Daoy (cell line): ENCODE results near the gene TBCD. TPM values are rescaled to one million over a fixed set of nuclear protein-coding genes. Genes with fewer than 3 reads are reported as not detected.

Experiments used
- DNase-seq: peaks from one replicate; pipeline ENCODE4 v3.0.0-alpha.2; 2015; ENCODE audit warnings: low read depth
- total RNA-seq: library from RNA; depleted of rRNA; stranded (reverse); fragments of >200 nt; shearing (Covaris generic); gene quantifications from 2 replicates; pipeline ENCODE4 v1.2.3, GENCODE V29; 2014

Gene TBCD
- total RNA-seq, 1 experiment from 2014 or later, result 23.0 TPM

DNA sequence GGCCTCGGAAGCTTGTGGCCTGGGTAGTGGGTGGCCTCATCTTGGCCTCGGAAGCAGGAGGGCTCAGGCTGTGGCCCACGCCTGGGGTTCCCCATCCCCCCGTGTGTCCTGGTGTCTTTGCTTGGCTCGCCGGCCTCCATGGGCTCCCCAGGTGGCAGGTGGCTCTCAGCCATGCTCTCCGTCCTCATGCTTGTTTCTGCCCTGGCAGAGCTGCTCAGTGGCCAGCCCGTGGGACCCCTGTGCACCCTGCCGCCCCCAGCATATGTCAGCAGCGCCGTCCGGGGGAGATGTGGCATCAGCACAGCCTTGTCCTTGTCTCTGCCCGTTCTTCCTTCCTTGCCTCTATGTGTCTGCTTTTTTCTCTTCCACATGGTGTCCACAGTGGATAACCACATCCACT is 38.5 kb downstream of the TBCD start:
- no peak for DNase-seq

DNA sequence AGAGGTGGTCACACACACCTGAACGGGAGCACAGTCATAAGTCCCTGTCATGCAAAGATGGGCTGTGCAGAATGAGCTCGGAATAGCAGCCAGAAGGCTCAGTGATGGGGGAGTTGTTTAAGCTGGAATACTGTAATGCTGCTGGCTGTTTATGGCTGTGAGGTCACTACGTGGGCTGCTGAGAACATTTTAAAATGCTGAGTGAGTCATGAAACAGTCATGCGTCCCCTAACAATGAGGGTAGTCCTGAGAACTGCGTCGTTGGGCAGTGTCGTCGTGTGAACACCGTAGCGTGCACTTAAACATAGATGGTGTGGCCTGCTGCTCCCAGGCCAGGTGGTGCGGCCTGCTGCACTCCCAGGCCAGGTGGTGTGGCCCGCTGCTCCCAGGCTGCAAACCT is 39.7 kb downstream of the TBCD start:
- peak; percentile 83 for DNase-seq

DNA sequence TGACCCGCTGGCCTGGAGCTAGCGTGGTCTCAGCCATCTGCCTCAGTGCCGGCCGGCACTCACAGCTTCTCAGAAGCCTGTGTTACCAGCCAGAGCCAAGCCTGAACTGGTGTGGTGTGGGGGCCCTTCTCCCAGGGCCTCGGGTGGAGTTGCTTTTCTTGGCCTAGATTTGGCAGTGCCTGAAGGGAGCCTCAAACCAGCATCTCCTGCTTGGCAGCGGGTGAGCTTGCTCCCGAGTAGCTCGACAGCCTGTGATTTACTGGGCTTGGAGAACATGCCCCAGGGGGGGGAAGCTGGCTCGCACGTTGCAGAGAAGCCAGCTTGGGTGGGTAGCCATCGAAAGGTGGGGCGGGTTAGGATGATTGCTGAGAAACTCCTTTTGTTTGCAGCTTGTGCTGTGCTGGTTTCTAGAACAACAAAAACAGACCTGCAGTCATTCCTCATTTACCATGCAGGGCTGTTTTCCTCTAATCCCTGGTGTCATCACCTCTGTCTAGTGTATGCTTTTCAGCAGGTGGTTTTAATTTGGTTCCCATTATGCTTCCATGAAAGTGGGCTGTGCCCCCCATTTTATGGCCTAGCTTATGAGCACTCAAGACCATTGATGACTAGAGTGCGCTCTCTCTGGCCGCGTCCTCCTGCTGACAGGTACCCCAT is 42.2 kb downstream of the TBCD start:
- no peak for DNase-seq

DNA sequence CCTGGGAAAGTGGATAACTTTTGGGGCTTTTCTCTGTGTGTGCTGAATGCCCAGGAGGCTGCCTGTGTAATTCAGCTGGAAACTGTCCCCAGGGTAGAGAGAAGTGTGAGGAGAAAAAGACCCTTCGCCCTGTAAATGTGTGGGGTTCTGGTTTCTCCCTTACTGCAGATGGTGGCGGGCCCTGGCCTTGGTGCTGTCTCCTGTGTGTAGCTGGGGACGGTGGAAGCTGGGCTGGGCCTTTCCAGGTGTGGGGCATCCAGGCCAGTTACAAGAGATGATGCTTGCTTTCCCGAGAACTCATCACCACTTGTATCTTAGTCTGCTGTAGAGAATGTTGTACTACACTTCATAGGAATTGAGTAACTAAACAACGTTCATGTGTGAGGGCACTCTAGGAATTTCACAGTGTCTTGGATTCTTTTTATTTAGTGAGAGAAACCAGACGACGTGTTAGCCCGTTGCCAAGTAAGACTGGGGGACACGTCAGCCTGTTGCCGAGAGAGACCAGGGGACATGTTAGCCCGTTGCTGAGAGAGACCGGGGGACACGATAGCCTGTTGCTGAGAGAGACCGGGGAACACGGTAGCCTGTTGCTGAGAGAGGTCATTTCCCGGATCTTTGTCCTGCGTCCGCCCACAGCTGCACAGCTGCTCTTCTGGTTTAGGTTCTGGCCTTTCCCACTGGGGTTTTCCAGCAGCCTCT is 43.1 kb downstream of the TBCD start:
- DNase-seq, result no peak

DNA sequence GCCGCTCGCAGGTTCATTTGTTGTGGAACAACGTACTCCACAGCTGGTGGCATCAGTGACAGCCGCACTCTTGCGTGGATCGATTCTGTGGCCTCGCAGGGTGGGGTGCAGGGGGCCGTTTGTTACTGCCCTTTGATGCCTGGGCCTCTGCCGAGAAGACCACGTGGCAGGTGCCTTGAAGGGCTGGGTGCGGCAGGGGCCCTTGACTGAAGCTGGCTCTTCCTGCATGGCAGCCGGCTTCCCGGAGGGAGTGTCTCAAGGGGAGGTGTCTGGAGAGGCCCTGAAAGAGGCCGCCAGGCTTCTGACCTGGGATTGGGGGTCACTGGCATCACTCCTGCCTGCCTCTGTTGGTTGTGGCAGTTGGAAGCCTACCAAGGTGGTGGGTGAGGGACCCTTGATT is 43.8 kb downstream of the TBCD start:
- DNase-seq, result no peak

DNA sequence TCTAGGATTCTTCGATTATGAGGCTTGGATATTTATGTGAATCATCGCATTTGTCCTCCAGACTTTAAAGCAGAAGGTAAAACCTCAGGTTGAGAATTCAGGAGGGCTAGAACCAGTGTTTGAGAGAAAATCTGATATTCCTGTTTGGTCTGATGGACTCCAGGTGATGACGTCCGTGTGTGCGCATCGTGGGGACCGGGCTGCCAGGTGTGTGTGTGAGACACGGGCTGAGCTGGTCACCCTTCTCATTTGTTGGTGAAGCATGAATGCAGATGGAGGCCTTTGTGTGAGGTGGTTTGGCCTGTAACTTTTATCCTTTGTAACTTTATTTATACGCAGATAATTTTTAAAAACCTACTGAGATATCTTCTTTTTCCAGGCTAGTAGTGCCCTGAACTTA is 45.2 kb downstream of the TBCD start:
- DNase-seq, result no peak

DNA sequence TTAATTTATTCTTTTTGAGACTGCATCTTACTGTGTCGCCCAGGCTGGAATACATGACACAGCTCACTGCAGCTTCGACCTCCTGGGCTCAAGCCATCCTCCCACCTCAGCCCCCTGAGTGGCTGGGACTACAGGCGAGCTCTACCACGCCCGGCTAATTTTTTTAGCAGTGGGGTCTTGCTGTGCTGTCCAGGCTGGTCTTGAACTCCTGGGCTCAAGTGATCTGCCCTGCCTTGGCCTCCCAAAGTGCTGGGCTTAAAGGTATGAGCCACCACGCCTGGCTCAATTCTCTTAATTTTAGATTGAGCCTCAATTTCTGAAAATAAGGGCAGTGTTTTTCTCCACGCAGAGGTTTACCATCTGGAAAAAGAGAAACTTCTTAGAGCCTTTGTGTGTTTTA is 46.9 kb downstream of the TBCD start:
- DNase-seq, result no peak

DNA sequence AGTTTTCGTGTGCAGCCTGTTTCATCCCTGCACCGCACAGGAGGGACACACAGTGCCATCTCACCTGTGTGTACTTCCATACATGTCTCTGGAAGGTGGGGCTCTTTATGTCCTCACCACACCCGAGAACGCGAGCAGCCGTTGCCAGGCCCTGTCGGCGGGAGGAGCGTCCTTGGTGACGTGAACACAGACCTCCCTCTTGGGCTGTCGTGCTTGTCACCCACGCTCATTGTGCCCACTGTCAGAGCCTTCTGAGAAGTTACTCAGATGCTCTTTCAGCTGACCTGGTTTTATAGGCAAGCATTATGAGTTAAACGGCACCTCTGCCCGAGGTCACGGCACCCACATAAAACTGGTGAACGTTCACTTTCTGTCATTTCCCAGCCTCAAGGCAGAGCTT is 47.7 kb downstream of the TBCD start:
- no peak for DNase-seq

DNA sequence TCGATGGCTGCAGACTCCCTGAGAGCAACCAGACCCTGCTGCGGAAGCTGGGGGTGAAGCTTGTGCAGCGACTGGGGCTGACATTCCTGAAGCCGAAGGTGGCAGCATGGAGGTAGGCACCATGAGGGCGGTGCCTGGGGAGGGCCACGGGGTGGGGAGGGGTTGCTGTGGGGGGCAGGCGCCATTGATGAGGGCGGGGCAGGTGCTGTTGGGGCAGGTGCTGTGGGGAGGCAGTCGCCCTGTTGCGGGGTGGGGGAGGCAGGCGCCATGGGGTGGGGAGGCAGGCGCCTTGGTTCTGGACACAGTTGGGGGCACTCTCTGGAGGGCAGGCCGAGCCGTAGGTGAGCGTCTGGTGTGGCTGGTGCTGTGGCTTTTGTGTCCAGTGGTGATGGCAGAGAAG is 49.0 kb downstream of the TBCD start:
- DNase-seq, result no peak

DNA sequence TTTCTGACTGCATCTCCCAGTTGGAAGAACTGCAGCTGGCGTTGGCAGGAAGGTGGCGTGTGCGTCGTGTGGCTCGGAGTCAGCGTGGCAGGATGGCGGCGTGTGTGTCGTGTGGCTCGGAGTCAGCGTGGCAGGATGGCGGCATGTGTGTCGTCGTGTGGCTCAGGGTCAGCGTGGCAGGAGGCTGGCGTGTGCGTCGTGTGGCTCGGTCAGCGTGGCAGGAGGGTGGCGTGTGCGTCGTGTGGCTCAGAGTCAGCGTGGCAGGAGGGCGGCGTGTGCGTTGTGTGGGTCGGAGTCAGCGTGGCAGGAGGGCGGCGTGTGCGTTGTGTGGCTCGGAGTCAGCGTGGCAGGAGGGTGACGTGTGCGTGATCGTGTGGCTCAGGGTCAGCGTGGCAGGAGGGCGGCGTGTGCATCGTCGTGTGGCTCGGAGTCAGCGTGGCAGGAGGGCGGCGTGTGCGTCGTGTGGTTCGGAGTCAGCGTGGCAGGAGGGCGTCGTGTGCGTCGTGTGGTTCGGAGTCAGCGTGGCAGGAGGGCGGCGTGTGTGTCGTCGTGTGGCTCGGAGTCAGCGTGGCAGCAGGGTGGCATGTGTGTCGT is 49.6 kb downstream of the TBCD start:
- no peak for DNase-seq

DNA sequence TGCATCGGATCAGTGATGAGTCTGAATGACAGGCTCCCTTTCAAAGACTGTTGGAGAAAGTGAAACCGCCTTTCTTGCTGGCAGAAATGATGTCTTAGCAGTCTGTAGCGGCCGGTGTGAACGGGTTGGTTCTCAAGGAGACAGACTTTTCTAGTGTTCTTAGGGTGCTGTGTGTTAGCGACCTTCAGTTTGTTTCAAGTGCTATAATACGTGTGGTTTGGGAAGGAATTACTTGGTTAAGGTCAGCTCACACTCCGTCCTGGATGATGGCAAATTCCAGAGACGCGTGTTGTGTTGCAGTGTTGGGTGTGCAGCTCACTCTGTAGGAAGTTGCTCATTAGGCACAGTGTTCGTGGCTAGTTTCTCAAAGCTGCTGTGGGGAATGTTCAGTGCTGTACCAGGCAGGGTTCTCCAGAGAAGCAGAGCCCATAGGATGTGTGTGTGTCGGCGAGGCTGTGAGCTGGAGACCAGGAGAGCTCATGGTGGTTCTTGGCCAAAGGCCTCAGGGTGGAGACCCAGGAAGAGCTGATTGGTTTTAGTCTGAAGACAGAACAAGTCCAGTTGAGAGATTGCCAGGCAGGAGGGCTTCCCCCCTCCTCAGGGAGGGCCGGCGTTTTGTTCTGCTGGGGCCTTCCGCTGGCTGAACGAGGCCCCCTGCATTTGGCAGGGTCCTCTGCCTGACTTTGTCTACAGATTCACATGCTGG is 50.4 kb downstream of the TBCD start:
- DNase-seq, result peak; percentile 64

DNA sequence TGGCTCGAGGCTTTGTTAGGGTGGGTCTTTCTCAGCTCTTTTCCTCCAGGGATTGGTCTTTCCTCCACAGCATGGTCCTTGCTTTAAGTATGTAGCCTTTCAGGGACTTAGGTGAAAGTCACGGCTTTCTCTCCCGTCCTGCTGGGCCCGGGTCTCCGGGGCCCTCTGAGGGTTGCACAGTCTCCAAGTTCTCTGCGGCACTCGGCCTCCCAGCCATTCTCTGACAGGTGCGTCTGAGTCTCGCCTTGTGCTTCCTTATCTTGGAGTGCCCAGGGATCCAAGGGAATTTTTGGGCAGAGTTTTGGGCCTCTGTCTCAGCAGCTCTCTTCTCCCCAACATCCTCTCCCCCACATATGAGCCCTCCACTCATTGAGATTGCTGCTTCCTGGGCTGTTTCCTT is 51.3 kb downstream of the TBCD start:
- no peak for DNase-seq

DNA sequence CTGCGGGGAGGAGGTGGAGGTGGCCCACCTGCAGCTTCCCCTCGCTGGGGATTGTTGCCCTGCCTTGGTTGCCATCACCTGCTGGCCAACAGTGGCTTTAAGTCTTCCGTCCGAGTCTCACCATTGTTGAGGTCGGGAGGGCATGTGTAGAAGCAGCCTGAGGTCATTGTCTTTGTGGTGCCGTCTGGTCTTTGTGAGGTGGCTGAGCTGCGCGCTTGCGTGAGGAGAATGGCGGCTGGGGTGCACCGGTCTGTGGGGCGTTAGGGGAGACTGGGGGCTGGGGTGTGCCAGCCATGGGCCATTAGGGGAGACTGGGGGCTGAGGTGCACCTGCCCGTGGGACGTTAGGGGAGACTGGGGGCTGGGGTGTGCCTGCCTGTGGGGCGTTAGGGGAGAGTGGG is 51.7 kb downstream of the TBCD start:
- DNase-seq, result no peak

DNA sequence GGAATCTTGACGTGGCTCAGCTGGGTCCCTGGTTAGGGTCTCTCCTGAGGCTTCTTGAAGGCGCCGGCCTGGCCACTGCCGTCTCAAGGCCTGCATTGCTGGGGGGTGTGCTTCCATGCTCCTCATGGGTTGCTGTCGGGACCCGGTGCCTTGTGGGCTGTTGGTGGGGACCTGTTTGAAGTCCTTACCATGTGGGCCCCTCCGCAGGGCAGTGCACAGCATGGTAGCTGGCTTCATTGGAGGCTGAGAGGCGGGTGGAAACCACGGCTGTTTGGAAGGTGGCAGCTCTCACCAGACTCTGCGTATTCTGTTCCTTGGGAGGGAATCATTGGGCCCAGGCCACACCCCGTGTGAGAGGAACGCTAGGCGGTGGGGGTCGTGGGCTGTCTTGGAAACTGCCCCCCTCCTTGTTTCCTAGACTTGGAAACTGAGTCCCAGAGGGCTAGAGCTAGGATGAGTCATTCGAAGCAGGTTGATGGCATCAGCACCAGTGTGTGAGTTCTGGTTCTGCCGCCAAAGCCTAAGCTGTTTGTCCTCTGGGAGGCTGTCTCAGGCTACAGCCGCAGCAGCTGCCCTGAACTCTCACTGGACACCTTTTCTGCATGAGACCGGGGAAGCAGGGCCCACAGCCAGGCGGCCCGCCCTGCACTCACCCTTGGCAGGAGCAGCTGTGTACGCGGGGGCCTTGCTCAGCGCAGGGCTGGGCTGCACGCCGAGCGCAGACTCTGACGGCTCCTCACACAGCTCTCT is 52.8 kb downstream of the TBCD start:
- no peak for DNase-seq

DNA sequence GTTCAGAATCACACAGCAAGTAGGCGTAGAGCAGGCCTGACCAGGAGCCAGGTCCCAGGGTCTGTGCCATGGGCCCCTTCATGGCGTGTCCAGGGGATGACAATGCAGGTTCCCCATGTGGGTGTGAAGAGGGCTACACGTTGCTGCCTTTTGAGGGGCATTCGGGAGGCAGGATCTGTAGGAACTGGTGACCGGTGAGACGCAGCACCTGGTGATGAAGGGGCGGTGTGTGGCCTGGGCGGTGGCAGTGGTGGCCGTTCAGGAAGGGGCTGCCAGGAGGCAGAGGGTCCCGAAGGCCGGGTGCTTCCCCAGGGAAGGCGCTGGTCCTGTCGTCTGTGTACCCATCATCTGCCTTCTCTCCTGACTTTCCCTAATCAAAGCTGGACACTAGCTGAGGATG is 53.4 kb downstream of the TBCD start:
- no peak for DNase-seq

DNA sequence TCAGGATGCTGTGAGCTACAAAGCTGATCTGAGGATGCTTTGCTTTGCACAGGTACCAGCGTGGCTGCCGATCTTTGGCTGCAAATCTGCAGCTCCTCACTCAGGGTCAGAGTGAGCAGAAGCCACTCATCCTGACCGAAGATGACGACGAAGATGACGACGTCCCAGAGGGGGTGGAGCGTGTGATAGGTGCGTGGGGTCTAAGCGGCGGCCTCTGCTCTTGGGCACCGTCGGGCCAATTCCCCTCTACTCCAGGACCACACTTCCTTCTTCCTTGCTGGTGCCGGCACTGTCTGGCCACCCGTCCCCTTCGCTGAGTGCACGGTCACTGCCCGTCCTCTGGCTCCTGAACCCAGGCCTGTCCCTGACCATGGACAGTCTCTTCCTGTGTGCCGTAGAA is 54.0 kb downstream of the TBCD start:
- DNase-seq, result no peak

DNA sequence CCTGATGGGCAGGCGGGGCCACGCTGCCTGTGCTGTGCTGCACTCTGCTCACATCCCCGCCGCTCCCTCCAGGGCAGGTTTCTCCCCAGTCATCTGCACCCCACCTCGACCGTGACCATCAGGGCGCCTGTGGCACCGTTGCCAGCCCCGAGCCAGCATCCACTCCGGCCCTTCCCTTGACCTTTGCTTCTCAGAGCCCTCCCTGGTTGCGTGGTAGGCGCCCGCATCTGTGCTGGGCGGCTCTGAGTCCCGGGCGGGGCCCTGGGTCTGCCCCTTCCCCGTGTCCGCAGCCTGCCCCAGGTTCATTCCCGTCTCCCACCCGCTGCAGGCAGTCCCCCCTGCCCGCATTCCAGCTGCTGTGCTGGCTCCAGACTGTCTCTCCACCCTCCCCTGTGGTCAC is 54.8 kb downstream of the TBCD start:
- DNase-seq, result no peak

DNA sequence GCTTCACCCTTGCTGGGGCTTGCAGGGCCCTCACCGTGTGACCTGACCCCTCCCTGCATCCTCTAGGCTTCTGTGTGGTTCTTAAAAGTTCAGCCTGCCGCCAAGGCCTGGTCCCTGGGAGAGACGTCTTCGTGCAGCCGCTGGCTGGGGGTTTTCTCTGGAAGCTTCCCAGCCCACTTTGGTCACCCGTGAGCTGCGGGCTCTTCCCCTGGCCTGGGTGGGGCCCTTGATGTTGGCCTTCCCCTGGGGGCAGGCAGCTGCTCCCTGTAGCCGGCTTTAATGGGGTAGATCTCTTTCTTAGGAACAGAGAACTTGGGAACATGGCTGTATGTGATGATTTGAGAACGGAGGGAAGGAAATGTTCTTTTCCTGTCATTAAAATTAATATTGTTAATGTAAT is 55.2 kb downstream of the TBCD start:
- DNase-seq, result no peak

DNA sequence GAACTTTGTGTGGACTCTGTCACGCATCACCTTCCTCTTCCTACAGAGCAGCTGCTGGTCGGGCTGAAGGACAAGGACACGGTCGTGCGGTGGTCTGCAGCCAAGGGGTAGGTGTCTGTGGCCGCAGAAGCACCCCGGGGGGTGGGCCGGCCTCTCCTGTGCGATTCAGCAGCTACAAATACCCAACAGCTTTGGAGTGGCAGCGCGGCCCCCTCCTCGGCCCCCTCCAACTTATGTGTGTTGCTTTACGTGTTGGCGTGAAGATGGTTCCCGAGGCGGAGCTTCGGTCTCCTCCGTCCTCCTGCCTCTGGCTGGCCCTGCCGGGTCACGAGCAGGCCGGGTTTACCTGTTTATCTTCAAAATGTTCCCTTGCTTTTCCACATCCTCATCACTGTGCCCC is 55.7 kb downstream of the TBCD start:
- no peak for DNase-seq

DNA sequence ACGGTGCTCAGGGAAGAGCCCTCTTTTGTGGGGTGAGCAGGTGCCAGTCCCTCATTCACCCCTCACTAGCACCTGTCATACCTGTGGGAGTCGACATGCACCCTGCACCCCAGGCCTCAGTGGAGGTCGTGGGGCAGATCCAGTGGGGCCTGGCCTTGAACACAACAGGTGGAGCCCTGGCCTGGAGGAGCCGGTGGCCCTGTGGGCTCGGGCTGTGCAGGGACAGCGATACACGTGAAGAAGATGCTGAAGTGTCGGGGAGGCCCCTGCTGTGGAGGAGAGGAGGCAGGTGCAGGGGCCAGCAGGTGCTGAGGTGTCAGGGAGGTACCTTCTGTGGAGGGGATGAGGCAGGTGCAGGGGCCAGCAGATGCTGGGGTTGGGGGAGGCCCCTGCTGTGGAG is 56.1 kb downstream of the TBCD start:
- DNase-seq, result no peak

DNA sequence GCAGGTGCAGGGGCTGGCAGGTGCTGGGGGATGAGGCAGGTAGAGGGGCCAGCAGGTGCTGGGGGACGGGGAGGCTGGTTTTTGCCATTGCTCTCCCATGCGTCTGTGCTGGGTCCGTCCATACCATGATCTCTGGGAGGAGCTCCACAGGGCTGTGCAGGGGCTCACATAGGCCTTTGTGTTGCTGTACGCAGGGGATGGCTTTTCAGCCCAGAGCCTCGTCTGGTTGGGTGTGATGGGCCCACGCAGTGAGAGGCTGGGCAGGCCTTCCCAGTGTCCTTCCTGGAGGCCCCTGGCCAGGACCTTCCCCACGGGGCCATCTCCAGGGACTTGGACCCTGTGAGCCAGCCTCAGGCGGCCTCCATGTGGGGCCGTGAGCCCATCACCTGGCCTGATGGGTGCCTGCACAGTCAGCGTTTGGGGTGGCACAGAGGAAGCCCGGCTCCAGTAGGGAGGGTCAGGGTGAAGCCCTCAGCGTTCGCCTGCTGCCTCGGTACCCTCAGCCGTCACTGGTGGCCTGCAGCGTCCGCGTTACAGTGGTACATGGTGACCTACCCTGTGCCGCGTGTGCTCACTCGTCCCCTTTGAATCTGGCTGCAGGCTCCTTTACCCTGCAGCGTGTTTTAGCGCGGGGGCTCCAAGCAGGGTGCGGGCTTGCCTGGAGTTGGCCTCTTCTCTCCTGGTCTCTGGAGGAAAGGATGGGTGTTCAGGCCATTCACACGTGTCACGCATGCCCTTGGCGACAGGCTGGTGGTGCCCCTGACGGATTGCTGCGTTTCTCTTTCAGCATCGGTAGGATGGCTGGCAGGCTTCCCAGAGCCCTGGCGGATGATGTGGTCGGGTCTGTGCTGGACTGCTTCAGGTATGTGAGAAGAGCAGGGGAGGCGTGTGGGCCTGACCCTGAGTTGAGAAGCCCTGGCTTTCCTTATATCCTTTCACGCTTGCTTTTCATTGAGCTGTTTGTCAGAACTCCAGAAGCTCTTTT is 57.3 kb downstream of the TBCD start:
- no peak for DNase-seq
